Measurements from ENCODE around the gene RNU1-1. TPM values are rescaled to one million over a fixed set of nuclear protein-coding genes. Genes with fewer than 3 reads are reported as not detected.
"Not testable (repeated sequence)": the region's sequence is repeated elsewhere in the genome, so short reads cannot be mapped to it uniquely, and the experiment has no call there.

Gene RNU1-1
- total RNA-seq, 2 experiments from 2014 or later = under 0.01 to 1,968 TPM

DNA sequence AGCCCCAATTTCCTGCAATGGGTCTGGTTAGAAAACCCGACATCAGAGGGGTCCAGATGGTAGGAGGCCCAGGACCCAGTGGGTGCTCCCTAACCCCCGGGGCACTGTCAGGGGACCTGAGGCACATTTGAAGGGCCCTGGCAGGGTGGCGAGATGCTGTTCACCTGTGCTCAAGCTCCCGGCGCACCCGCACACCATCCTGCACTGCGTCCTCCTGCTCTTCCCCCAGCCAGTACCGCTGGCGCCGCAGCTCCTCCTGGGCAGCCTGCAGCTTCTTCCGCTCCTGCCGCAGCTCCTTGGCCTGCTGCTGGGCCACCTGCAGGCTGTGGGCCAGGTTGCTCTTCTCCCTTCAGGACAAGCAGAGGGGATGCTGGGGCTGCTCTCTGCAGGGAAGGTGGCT lies 36.0 kb downstream of the RNU1-1 start:
- CTCF ChIA-PET (ENCODE audit: unreplicated experiment) = no interaction called here
- no peaks in the 10 kb centered on the region for H3K9me3 ChIP-seq (ENCODE audit: low read length)
- H4K20me1 ChIP-seq (ENCODE audit: insufficient read depth, low read length) = no peaks in the 10 kb centered on the region
- no peak for DNase-seq (ENCODE audit: low spot score)
- H3K4me2 ChIP-seq (ENCODE audit: low read length) = no peak overlapping the region
- no peaks in the 10 kb centered on the region for H3K9me2 ChIP-seq (ENCODE audit: insufficient read depth, low read length)
- POLR2A ChIA-PET = no interaction called here
- TF ChIP-seq, protein P1, sequence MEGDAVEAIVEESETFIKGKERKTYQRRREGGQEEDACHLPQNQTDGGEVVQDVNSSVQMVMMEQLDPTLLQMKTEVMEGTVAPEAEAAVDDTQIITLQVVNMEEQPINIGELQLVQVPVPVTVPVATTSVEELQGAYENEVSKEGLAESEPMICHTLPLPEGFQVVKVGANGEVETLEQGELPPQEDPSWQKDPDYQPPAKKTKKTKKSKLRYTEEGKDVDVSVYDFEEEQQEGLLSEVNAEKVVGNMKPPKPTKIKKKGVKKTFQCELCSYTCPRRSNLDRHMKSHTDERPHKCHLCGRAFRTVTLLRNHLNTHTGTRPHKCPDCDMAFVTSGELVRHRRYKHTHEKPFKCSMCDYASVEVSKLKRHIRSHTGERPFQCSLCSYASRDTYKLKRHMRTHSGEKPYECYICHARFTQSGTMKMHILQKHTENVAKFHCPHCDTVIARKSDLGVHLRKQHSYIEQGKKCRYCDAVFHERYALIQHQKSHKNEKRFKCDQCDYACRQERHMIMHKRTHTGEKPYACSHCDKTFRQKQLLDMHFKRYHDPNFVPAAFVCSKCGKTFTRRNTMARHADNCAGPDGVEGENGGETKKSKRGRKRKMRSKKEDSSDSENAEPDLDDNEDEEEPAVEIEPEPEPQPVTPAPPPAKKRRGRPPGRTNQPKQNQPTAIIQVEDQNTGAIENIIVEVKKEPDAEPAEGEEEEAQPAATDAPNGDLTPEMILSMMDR (conservative IDR thresholded peaks at IDR 0.05; ENCODE audit: low read length) = no peak
- no peak for TF ChIP-seq EZH2phosphoT487 (IDR thresholded peaks at IDR 0.05; ENCODE audit: borderline replicate concordance, low read depth, low read length)
- no peak overlapping the region for H2AFZ ChIP-seq (ENCODE audit: low read length)
- H3K27ac ChIP-seq (ENCODE audit: low read depth, low read length, poor library complexity, severe bottlenecking) = no peak overlapping the region
- H3K79me2 ChIP-seq (ENCODE audit: insufficient read depth, low read depth, low read length) = no peaks in the 10 kb centered on the region
- peaks cover 6% of the 10 kb centered on the region; the same call in 1 of the 2 replicates for H3K36me3 ChIP-seq (ENCODE audit: insufficient read depth, low read length)
- H3K4me1 ChIP-seq (ENCODE audit: insufficient read depth, low read length, poor library complexity, severe bottlenecking) = no peaks in the 10 kb centered on the region
- BruUV-seq (replicated peaks) = no TSS peak
- intact Hi-C loops (cut with micrococcal nuclease; ENCODE audit: unreplicated experiment) = no loop called here
- no peak overlapping the region for H3K4me3 ChIP-seq (ENCODE audit: low read depth, low read length, poor library complexity, severe bottlenecking)

DNA sequence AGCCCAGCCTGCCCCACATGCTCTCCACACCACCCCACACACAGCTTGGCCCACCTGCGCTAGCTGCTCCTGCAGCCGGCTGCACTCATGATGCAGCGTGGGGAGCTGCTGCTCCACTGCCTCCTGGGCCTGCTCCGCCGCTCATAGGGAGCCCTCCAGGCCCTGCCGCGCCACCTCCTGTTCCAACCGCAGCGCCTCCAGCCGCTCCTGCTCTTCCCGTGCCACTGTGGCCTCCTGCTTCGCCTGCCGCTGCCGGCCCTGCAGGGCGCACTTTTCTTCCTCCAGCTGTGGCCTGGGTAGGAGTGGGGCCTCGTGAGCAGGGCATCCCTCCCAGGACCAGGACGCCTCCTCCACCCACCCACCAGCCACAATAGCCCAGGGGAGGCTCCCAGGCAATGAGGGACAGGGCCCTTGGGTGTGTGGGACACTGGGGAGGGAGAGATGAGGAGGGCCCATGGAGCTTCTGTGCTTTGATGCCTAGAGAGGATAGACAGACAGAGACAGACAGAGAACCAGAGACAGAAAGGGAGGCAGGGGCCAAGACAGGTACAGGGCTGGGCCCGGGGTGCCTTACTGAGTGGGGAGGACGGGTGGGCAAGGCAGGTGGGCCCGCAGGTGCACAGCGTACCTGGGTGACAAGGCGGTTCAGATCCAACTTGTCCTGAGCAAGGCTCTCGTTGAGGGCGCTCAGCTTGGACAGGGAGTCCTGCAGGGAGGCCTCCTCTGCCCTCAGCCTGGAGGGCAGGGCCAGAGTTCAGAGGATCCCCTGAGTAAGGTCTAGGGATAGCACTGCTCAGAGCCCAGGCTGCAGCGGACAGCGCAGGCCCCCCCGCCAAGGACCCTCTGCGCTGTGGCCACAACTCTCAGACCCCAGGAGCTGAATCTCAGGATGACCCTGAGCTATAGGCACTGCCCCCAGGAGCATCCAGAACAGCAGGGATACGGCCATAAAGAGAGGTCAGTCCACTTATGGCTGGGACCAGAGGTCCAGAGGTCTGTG lies 38.0 kb downstream of the RNU1-1 start:
- intact Hi-C loops (cut with micrococcal nuclease; ENCODE audit: unreplicated experiment); H3K9me3 ChIP-seq (ENCODE audit: low read length); DNase-seq (ENCODE audit: low spot score); CTCF ChIA-PET (ENCODE audit: unreplicated experiment); H2AFZ ChIP-seq (ENCODE audit: low read length); H3K79me2 ChIP-seq (ENCODE audit: insufficient read depth, low read depth, low read length); H3K27ac ChIP-seq (ENCODE audit: low read depth, low read length, poor library complexity, severe bottlenecking); H4K20me1 ChIP-seq (ENCODE audit: insufficient read depth, low read length); H3K4me2 ChIP-seq (ENCODE audit: low read length); H3K4me3 ChIP-seq (ENCODE audit: low read depth, low read length, poor library complexity, severe bottlenecking); POLR2A ChIA-PET; H3K9me2 ChIP-seq (ENCODE audit: insufficient read depth, low read length); H3K4me1 ChIP-seq (ENCODE audit: insufficient read depth, low read length, poor library complexity, severe bottlenecking); BruUV-seq (replicated peaks); H3K36me3 ChIP-seq (ENCODE audit: insufficient read depth, low read length): not testable (repeated sequence)

- H3K4me1 ChIP-seq (ENCODE audit: insufficient read depth, low read length, poor library complexity, severe bottlenecking); H3K27ac ChIP-seq (ENCODE audit: low read depth, low read length, poor library complexity, severe bottlenecking); H3K4me3 ChIP-seq (ENCODE audit: low read depth, low read length, poor library complexity, severe bottlenecking); H3K79me2 ChIP-seq (ENCODE audit: insufficient read depth, low read depth, low read length); H2AFZ ChIP-seq (ENCODE audit: low read length); H4K20me1 ChIP-seq (ENCODE audit: insufficient read depth, low read length); BruUV-seq (replicated peaks); H3K9me3 ChIP-seq (ENCODE audit: low read length); intact Hi-C loops (cut with micrococcal nuclease; ENCODE audit: unreplicated experiment); CTCF ChIA-PET (ENCODE audit: unreplicated experiment); H3K9me2 ChIP-seq (ENCODE audit: insufficient read depth, low read length); H3K4me2 ChIP-seq (ENCODE audit: low read length); POLR2A ChIA-PET; H3K36me3 ChIP-seq (ENCODE audit: insufficient read depth, low read length): not testable (repeated sequence)
- DNase-seq (ENCODE audit: low spot score) = peak; percentile 33
- TF ChIP-seq, protein P1 (conservative IDR thresholded peaks at IDR 0.05; ENCODE audit: low read length) = peak; percentile 56
Observed at GRCh38 chr1:16474891-16475290, 39.2 kb downstream of the RNU1-1 start.

Data from OCI-LY7 (cell line).